CD14-positive monocyte (primary cell): ENCODE data around the gene BMERB1. TPM values are rescaled to one million over a fixed set of nuclear protein-coding genes. Genes with fewer than 3 reads are reported as not detected.
"Not testable (repeated sequence)": the region's sequence is repeated elsewhere in the genome, so short reads cannot be mapped to it uniquely, and the experiment has no call there.

ENCODE experiments used
- DNase-seq, 3 donors: peaks; one replicate each; pipeline ENCODE4 v3.0.0-alpha.2; 2011 to 2022
- H2AFZ ChIP-seq: 2 replicates; pipeline ENCODE4 v1.6.0; 2012; ENCODE audit warnings: mild to moderate bottlenecking, low read depth, low read length, inconsistent platforms; ENCODE audit not compliant: insufficient read depth, poor library complexity, severe bottlenecking
- H3K27ac ChIP-seq, 2 donors: 1 replicate in 1 of 2; 2 replicates in 1 of 2; pipeline ENCODE4 v1.5.1; 2012 to 2013; ENCODE audit warnings: low read length in 2 of 2, control low read depth in 1 of 2, inconsistent platforms in 1 of 2, low read depth in 1 of 2, mild to moderate bottlenecking in 1 of 2
- H3K27me3 ChIP-seq, 2 donors: one replicate each; pipeline versions ENCODE4 v1.6.0 to v1.6.1; 2011 to 2013; ENCODE audit warnings: low read length in 2 of 2; ENCODE audit not compliant: control insufficient read depth in 2 of 2, insufficient read depth in 2 of 2
- H3K36me3 ChIP-seq, 2 donors: replicated peaks in 1 of 2; 1 replicate in 1 of 2; 2 replicates in 1 of 2; pipeline versions ENCODE4 v1.5.1 to v1.6.1; 2012 to 2013; ENCODE audit warnings: low read length in 2 of 2, control low read depth in 1 of 2, inconsistent platforms in 1 of 2, mild to moderate bottlenecking in 1 of 2; ENCODE audit not compliant: insufficient read depth in 2 of 2, control insufficient read depth in 1 of 2
- H3K4me1 ChIP-seq, 2 donors: 1 replicate in 1 of 2; 2 replicates in 1 of 2; pipeline versions ENCODE4 v1.5.1 to v1.6.1; 2012 to 2013; ENCODE audit warnings: low read length in 2 of 2, control low read depth in 1 of 2, inconsistent platforms in 1 of 2, mild to moderate bottlenecking in 1 of 2, moderate library complexity in 1 of 2; ENCODE audit not compliant: insufficient read depth in 2 of 2, control insufficient read depth in 1 of 2
- H3K4me2 ChIP-seq: replicated peaks from 2 replicates; pipeline ENCODE3; 2012; ENCODE audit warnings: low read length, moderate library complexity, mild to moderate bottlenecking; ENCODE audit not compliant: poor library complexity, severe bottlenecking; ENCODE audit errors: extremely low read depth
- H3K4me3 ChIP-seq, 3 experiments: fragments of 200-600 bp in 1 of 3; sonication (generic) in 1 of 3; replicated peaks in 1 of 3; 1 replicate in 2 of 3; 2 replicates in 1 of 3; pipeline ENCODE4 v1.5.1; 2011 to 2013; ENCODE audit warnings: low read length in 3 of 3, mild to moderate bottlenecking in 3 of 3, control low read depth in 2 of 3, low read depth in 2 of 3, inconsistent platforms in 1 of 3, moderate library complexity in 1 of 3
- H3K79me2 ChIP-seq: 2 replicates; pipeline ENCODE4 v1.6.0; 2012; ENCODE audit warnings: mild to moderate bottlenecking, control low read depth, inconsistent platforms, low read length, moderate library complexity; ENCODE audit not compliant: insufficient read depth
- H3K9ac ChIP-seq: 2 replicates; pipeline ENCODE4 v1.6.0; 2017; ENCODE audit warnings: low read length, mild to moderate bottlenecking; ENCODE audit not compliant: insufficient read depth, poor library complexity, severe bottlenecking
- H3K9me3 ChIP-seq, 2 donors: replicated peaks in 1 of 2; 1 replicate in 1 of 2; 2 replicates in 1 of 2; pipeline versions ENCODE4 v1.5.1 to v1.6.1; 2012 to 2013; ENCODE audit warnings: low read length in 2 of 2, control low read depth in 1 of 2; ENCODE audit not compliant: control insufficient read depth in 1 of 2, insufficient read depth in 1 of 2
- H4K20me1 ChIP-seq: 2 replicates; pipeline ENCODE4 v1.6.0; 2012; ENCODE audit warnings: mild to moderate bottlenecking, low read length, control low read depth, moderate library complexity; ENCODE audit not compliant: insufficient read depth
- H3K27ac Mint-ChIP-seq, 7 donors: one replicate each; pipeline ENCODE4 v1.8.0; 2020; ENCODE audit warnings: mild to moderate bottlenecking in 7 of 7, mixed read lengths in 7 of 7, moderate library complexity in 6 of 7, inconsistent platforms in 2 of 7
- H3K27me3 Mint-ChIP-seq, 3 donors: one replicate each; pipeline ENCODE4 v1.8.0; 2021 to 2022; ENCODE audit warnings: low read depth in 3 of 3, mild to moderate bottlenecking in 3 of 3, mixed read lengths in 3 of 3, moderate library complexity in 3 of 3, inconsistent platforms in 1 of 3
- H3K36me3 Mint-ChIP-seq, 2 donors: one replicate each; pipeline ENCODE4 v1.8.0; 2020; ENCODE audit warnings: mixed read lengths in 2 of 2, inconsistent platforms in 1 of 2, mild to moderate bottlenecking in 1 of 2
- H3K4me1 Mint-ChIP-seq: one replicate; pipeline ENCODE4 v1.8.0; 2020; ENCODE audit warnings: mild to moderate bottlenecking, mixed read lengths
- H3K4me3 Mint-ChIP-seq, 2 donors: one replicate each; pipeline ENCODE4 v1.8.0; 2020; ENCODE audit warnings: mild to moderate bottlenecking in 2 of 2, mixed read lengths in 2 of 2, moderate library complexity in 1 of 2
- H3K9me3 Mint-ChIP-seq, 7 donors: one replicate each; pipeline ENCODE4 v1.8.0; 2020 to 2022; ENCODE audit warnings: mixed read lengths in 7 of 7, mild to moderate bottlenecking in 6 of 7, moderate library complexity in 6 of 7, inconsistent platforms in 2 of 7
- WGBS: methylation state at CpG from one replicate; pipeline ENCODE4 v1.1.5; 2013; ENCODE audit warnings: missing lambda C conversion rate; ENCODE audit not compliant: insufficient coverage; 5-methylcytosine and 5-hydroxymethylcytosine counted together
- intact Hi-C, 2 donors: fragments of 100-400 bp; cut with micrococcal nuclease; formaldehyde crosslinking; loops; one replicate each; pipeline versions ENCODE4 v1.15.0 to v1.15.1; 2023
- polyA plus RNA-seq, 3 donors: library from polyadenylated mRNA; depleted of rRNA in 1 of 3; unstranded in 2 of 3; stranded (reverse) in 1 of 3; fragments of 300-500 nt in 2 of 3; fragments of >200 nt in 1 of 3; fragmentation: Illumina TruSeq in 2 of 3; gene quantifications; 1 replicate in 2 of 3; 2 replicates in 1 of 3; pipeline ENCODE4 v1.2.3, GENCODE V29; 2012 to 2021
- TF ChIP-seq, protein P1 (sequence below): fragments of 200-600 bp; IDR thresholded peaks from one replicate; pipeline ENCODE4 v1.8.0; 2022; ENCODE audit warnings: antibody characterized with exemption, mild to moderate bottlenecking

BMERB1 gene
- polyA plus RNA-seq, 3 donors = 0.11 to 0.28 (median 0.11) TPM

GRCh38 chr16:15418206-15418605, 16.2 kb upstream of the BMERB1 start:
- 100% methylated on average over 1 of the region's 3 CpGs for whole genome bisulfite sequencing
- Histone ChIP-seq H3K4me1 (no peaks in the 10 kb centered on the region), H3K36me3 (no peaks in the 10 kb centered on the region), H3K4me3 (no peak overlapping the region), H3K4me2 (no peak overlapping the region), H2AFZ (no peak overlapping the region), H3K27ac (no peak overlapping the region), H3K9ac (no peak overlapping the region), H3K9me3 (no peaks in the 10 kb centered on the region), H3K79me2 (no peaks in the 10 kb centered on the region), H4K20me1 (no peaks in the 10 kb centered on the region), H3K27me3 (no peaks in the 10 kb centered on the region)
- intact Hi-C loops = no loop called here
- Mint-ChIP-seq H3K4me1 (no peaks in the 10 kb centered on the region), H3K9me3 (peaks cover 0 to 2% (median 0%) of the 10 kb centered on the region in 7 donors), H3K27me3 (peaks cover 2 to 11% (median 2%) of the 10 kb centered on the region in 3 donors), H3K36me3 (no peaks in the 10 kb centered on the region), H3K27ac (no peak overlapping the region), H3K4me3 (no peak overlapping the region)
- no peak for DNase-seq
- TF ChIP-seq, protein P1, sequence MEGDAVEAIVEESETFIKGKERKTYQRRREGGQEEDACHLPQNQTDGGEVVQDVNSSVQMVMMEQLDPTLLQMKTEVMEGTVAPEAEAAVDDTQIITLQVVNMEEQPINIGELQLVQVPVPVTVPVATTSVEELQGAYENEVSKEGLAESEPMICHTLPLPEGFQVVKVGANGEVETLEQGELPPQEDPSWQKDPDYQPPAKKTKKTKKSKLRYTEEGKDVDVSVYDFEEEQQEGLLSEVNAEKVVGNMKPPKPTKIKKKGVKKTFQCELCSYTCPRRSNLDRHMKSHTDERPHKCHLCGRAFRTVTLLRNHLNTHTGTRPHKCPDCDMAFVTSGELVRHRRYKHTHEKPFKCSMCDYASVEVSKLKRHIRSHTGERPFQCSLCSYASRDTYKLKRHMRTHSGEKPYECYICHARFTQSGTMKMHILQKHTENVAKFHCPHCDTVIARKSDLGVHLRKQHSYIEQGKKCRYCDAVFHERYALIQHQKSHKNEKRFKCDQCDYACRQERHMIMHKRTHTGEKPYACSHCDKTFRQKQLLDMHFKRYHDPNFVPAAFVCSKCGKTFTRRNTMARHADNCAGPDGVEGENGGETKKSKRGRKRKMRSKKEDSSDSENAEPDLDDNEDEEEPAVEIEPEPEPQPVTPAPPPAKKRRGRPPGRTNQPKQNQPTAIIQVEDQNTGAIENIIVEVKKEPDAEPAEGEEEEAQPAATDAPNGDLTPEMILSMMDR = no peak

- not testable (repeated sequence) for H3K36me3 ChIP-seq, H3K9ac ChIP-seq, H3K27ac ChIP-seq, H3K4me3 ChIP-seq, H3K4me1 ChIP-seq, H3K4me1 Mint-ChIP-seq, H3K79me2 ChIP-seq, H3K27me3 ChIP-seq, H3K36me3 Mint-ChIP-seq, H3K27ac Mint-ChIP-seq, DNase-seq, H4K20me1 ChIP-seq, H3K4me3 Mint-ChIP-seq, H3K9me3 ChIP-seq, H3K9me3 Mint-ChIP-seq, H2AFZ ChIP-seq, H3K4me2 ChIP-seq
- intact Hi-C loops = loop anchor here in 1 of 2 donors (10.0 kb wide), 1 partner anchor 283 kb away; no protein-coding TSS in a partner anchor
- 94% methylated on average over 3 of the region's 5 CpGs for WGBS
- peaks cover 0 to 15% (median 3%) of the 10 kb centered on the region in 3 donors for H3K27me3 Mint-ChIP-seq
Observed at GRCh38 chr16:15421696-15422095, 12.7 kb upstream of the BMERB1 start.
